Mucosa of stomach (tissue), 1 donor: ENCODE data around the gene DNMBP.
"Not testable (repeated sequence)": the region's sequence is repeated elsewhere in the genome, so short reads cannot be mapped to it uniquely, and the experiment has no call there.

ENCODE experiments used
- H3K27me3 ChIP-seq: one replicate; pipeline ENCODE4 v1.7.0; 2013; ENCODE audit warnings: mild to moderate bottlenecking, low read length; ENCODE audit not compliant: control insufficient read depth, insufficient read depth
- H3K36me3 ChIP-seq: one replicate; pipeline ENCODE4 v1.7.0; 2013; ENCODE audit warnings: low read length; ENCODE audit not compliant: control insufficient read depth, insufficient read depth
- H3K4me1 ChIP-seq: one replicate; pipeline ENCODE4 v1.7.0; 2013; ENCODE audit warnings: mild to moderate bottlenecking, low read length; ENCODE audit not compliant: control insufficient read depth, insufficient read depth
- H3K4me3 ChIP-seq: one replicate; pipeline ENCODE4 v1.7.0; 2013; ENCODE audit warnings: low read length
- H3K9ac ChIP-seq: one replicate; pipeline ENCODE4 v1.7.0; 2013; ENCODE audit warnings: mild to moderate bottlenecking, low read length, moderate library complexity
- H3K9me3 ChIP-seq: one replicate; pipeline ENCODE4 v1.7.0; 2013; ENCODE audit warnings: mild to moderate bottlenecking, low read length, moderate library complexity; ENCODE audit not compliant: control insufficient read depth
- donor health status: Pancreatic carcinoma.

Gene DNMBP

GRCh38 chr10:99912041-99912440 is 97.7 kb downstream of the DNMBP start:
- peaks cover 8% of the 10 kb centered on the region for H3K36me3 ChIP-seq
- no peak overlapping the region for H3K4me3 ChIP-seq
- H3K9ac ChIP-seq, result no peak overlapping the region
- no peaks in the 10 kb centered on the region for H3K27me3 ChIP-seq
- H3K9me3 ChIP-seq, result no peaks in the 10 kb centered on the region
- H3K4me1 ChIP-seq, result peaks cover 23% of the 10 kb centered on the region

DNA sequence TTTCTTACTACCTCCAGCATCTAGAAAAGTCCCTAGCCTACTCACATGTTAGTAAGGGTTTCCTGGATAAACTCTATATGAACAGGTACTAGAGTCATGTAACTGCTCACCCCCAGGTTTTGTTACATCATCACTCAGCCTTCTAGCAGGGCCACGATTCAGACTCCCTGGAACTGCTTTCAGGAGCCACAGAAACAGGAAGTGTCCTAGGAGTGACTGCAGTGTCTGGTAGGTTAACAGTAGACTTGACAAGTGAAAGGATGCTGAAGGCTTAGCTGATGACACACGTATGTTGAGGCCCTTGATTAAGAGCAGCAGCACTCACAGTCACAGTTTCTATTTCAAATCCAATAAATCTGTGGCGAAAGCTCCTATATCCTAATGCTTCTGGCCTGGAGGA is 101.2 kb downstream of the DNMBP start:
- H3K4me3 ChIP-seq, result no peak overlapping the region
- H3K36me3 ChIP-seq, result peaks cover 12% of the 10 kb centered on the region

GRCh38 chr10:99906470-99906869 is 103.3 kb downstream of the DNMBP start:
- Histone ChIP-seq H3K36me3 (peaks cover 17% of the 10 kb centered on the region), H3K27me3 (no peaks in the 10 kb centered on the region), H3K4me1 (peaks cover 17% of the 10 kb centered on the region), H3K4me3 (no peak overlapping the region), H3K9me3 (no peaks in the 10 kb centered on the region), H3K9ac (no peak overlapping the region)

More for the DNA sequence above, 101.2 kb downstream of the DNMBP start:
- Histone ChIP-seq H3K27me3 (no peaks in the 10 kb centered on the region), H3K9ac (no peak overlapping the region), H3K9me3 (no peaks in the 10 kb centered on the region), H3K4me1 (peaks cover 20% of the 10 kb centered on the region)

- H3K4me3 ChIP-seq, result no peak overlapping the region
- H3K36me3 ChIP-seq, result peaks cover 17% of the 10 kb centered on the region
- no peaks in the 10 kb centered on the region for H3K9me3 ChIP-seq
- no peaks in the 10 kb centered on the region for H3K27me3 ChIP-seq
- peaks cover 17% of the 10 kb centered on the region for H3K4me1 ChIP-seq
- H3K9ac ChIP-seq, result no peak overlapping the region
Measured at GRCh38 chr10:99905971-99906370, 103.8 kb downstream of the DNMBP start.

DNA sequence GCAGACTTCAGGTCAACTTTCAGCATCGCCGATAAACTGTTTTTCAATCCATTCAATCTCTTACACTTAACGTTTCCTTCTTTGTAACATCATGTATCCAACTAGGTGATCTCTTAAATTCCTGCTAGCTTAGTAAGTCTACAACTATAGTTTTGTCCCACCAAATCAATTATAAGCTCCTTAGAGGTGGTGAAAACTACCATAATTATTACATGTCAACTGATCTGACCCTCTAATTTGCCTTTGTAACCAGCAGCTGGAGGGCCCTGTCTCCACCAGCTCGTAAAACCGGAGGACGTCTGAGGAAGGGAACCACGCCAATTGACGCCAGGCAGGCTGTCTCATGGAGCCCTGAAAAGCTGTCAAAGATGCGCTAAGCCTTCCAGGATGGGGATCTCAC is 113.9 kb downstream of the DNMBP start:
- Histone ChIP-seq H3K36me3 (peaks cover 35% of the 10 kb centered on the region), H3K27me3 (no peaks in the 10 kb centered on the region), H3K9ac (no peak overlapping the region), H3K4me3 (no peak overlapping the region), H3K9me3 (no peaks in the 10 kb centered on the region), H3K4me1 (no peaks in the 10 kb centered on the region)

- not testable (repeated sequence) for H3K4me1 ChIP-seq, H3K4me3 ChIP-seq, H3K27me3 ChIP-seq, H3K9me3 ChIP-seq, H3K9ac ChIP-seq
- H3K36me3 ChIP-seq, result peaks cover 35% of the 10 kb centered on the region
Measured at GRCh38 chr10:99895066-99895465, 114.7 kb downstream of the DNMBP start.

GRCh38 chr10:99894613-99895012 is 115.1 kb downstream of the DNMBP start:
- Histone ChIP-seq H3K9me3 (no peaks in the 10 kb centered on the region), H3K4me3 (no peak overlapping the region), H3K36me3 (peaks cover 35% of the 10 kb centered on the region), H3K4me1 (no peaks in the 10 kb centered on the region), H3K9ac (no peak overlapping the region), H3K27me3 (no peaks in the 10 kb centered on the region)

DNA sequence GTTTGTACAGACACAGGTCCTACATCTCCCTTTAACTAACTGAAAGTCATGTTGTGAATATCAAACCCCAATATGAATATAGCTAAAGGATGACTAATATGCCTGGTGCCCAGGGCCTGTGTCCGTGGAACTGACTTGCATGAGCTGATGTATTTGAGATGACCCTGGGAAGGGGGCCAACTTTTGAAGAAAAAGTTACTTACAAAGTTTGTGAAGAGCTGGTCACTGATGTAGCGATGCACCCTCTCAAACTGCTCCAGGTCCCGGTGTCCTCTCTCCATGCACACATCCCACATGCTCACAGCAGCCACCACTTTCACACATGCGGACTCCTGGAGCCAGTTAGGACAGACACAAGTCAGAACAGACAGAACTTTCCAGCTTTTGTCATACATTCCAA is 121.1 kb downstream of the DNMBP start:
- no peaks in the 10 kb centered on the region for H3K9me3 ChIP-seq
- H3K27me3 ChIP-seq, result no peaks in the 10 kb centered on the region
- H3K4me1 ChIP-seq, result no peaks in the 10 kb centered on the region
- peaks cover 7% of the 10 kb centered on the region for H3K36me3 ChIP-seq
- no peak overlapping the region for H3K4me3 ChIP-seq
- H3K9ac ChIP-seq, result no peak overlapping the region

DNA sequence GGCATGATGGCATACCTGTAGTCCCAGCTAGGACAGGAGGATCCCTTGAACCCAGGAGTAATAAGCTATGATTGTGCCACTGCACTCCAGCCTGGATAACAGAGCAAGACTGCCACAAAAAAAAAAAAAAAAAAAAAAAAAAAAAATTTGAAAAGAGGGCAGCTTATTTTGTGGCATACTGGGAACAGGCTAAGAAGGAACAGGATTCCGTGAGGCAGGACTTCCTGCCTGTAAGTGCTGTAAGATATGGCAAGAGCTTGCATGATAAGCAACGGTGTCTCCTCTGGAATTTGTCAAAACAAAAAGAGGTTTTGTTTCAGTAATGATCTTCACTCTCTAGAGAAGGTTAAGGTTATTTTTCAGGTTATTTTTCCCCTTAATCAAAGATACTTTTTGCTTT is 126.2 kb downstream of the DNMBP start:
- Histone ChIP-seq H3K9me3 (no peaks in the 10 kb centered on the region), H3K4me1 (peaks cover 3% of the 10 kb centered on the region), H3K4me3 (no peak overlapping the region), H3K9ac (no peak overlapping the region), H3K27me3 (no peaks in the 10 kb centered on the region), H3K36me3 (peaks cover 13% of the 10 kb centered on the region)

GRCh38 chr10:99881371-99881770 is 128.4 kb downstream of the DNMBP start:
- Histone ChIP-seq H3K9ac (no peak overlapping the region), H3K4me3 (no peak overlapping the region), H3K36me3 (peaks cover 27% of the 10 kb centered on the region), H3K4me1 (peaks cover 3% of the 10 kb centered on the region), H3K27me3 (no peaks in the 10 kb centered on the region), H3K9me3 (no peaks in the 10 kb centered on the region)

- Histone ChIP-seq H3K4me3 (no peak overlapping the region), H3K9me3 (no peaks in the 10 kb centered on the region), H3K36me3 (peaks cover 34% of the 10 kb centered on the region), H3K27me3 (no peaks in the 10 kb centered on the region), H3K9ac (no peak overlapping the region), H3K4me1 (peaks cover 3% of the 10 kb centered on the region)
Measured at GRCh38 chr10:99880080-99880835, 129.5 kb downstream of the DNMBP start.

GRCh38 chr10:99875473-99875872 is 134.3 kb downstream of the DNMBP start:
- no peak overlapping the region for H3K9ac ChIP-seq

More at GRCh38 chr10:99875473-99875872, 134.3 kb downstream of the DNMBP start:
- Histone ChIP-seq H3K27me3 (no peaks in the 10 kb centered on the region), H3K9me3 (no peaks in the 10 kb centered on the region), H3K4me1 (peaks cover 11% of the 10 kb centered on the region), H3K36me3 (peaks cover 30% of the 10 kb centered on the region), H3K4me3 (no peak overlapping the region)
